HEK293T (cell line): Measurements from ENCODE around the gene COA8.

Source experiments
- ARNT ChIP-seq: fragments of 450-650 bp; IDR thresholded peaks from 2 replicates; pipeline ENCODE4 v1.6.1; 2017; ENCODE audit warnings: mild to moderate bottlenecking
- BHLHE40 ChIP-seq: fragments of 450-650 bp; IDR thresholded peaks from 2 replicates; pipeline ENCODE4 v1.6.1; 2016; ENCODE audit warnings: mild to moderate bottlenecking, moderate library complexity, borderline replicate concordance
- CTBP1 ChIP-seq: fragments of 450-650 bp; IDR thresholded peaks from 2 replicates; pipeline ENCODE4 v1.6.1; 2016; ENCODE audit warnings: borderline replicate concordance
- ELF4 ChIP-seq: fragments of 450-650 bp; IDR thresholded peaks from 2 replicates; pipeline ENCODE4 v1.6.1; 2017; ENCODE audit warnings: antibody characterized with exemption
- FOXA1 ChIP-seq: fragments of 450-650 bp; IDR thresholded peaks from 2 replicates; pipeline ENCODE4 v1.6.1; 2016; ENCODE audit warnings: mild to moderate bottlenecking
- FOXK2 ChIP-seq: fragments of 450-650 bp; IDR thresholded peaks from 2 replicates; pipeline ENCODE4 v1.6.1; 2016; ENCODE audit warnings: mild to moderate bottlenecking
- FOXM1 ChIP-seq: fragments of 450-650 bp; IDR thresholded peaks from 2 replicates; pipeline ENCODE4 v1.6.1; 2017; ENCODE audit warnings: mild to moderate bottlenecking, borderline replicate concordance
- HDGF ChIP-seq: fragments of 450-650 bp; IDR thresholded peaks from 2 replicates; pipeline ENCODE4 v1.6.1; 2017; ENCODE audit warnings: antibody characterized with exemption, borderline replicate concordance
- L3MBTL2 ChIP-seq: fragments of 450-650 bp; conservative IDR thresholded peaks from 2 replicates; pipeline ENCODE4 v1.6.1; 2016; ENCODE audit warnings: mild to moderate bottlenecking
- SP1 ChIP-seq: fragments of 450-650 bp; IDR thresholded peaks from 2 replicates; pipeline ENCODE4 v1.6.1; 2017
- SUZ12 ChIP-seq: fragments of 450-650 bp; IDR thresholded peaks from 2 replicates; pipeline ENCODE4 v1.6.1; 2016; ENCODE audit warnings: mild to moderate bottlenecking
- TARDBP ChIP-seq: fragments of 450-650 bp; IDR thresholded peaks from 2 replicates; pipeline ENCODE4 v1.6.1; 2016
- ZNF384 ChIP-seq: fragments of 450-650 bp; IDR thresholded peaks from 2 replicates; pipeline ENCODE4 v1.6.1; 2016
- TF ChIP-seq, protein P1 (sequence below): fragments of 450-650 bp; IDR thresholded peaks from 2 replicates; pipeline ENCODE4 v1.6.1; 2016

DNA sequence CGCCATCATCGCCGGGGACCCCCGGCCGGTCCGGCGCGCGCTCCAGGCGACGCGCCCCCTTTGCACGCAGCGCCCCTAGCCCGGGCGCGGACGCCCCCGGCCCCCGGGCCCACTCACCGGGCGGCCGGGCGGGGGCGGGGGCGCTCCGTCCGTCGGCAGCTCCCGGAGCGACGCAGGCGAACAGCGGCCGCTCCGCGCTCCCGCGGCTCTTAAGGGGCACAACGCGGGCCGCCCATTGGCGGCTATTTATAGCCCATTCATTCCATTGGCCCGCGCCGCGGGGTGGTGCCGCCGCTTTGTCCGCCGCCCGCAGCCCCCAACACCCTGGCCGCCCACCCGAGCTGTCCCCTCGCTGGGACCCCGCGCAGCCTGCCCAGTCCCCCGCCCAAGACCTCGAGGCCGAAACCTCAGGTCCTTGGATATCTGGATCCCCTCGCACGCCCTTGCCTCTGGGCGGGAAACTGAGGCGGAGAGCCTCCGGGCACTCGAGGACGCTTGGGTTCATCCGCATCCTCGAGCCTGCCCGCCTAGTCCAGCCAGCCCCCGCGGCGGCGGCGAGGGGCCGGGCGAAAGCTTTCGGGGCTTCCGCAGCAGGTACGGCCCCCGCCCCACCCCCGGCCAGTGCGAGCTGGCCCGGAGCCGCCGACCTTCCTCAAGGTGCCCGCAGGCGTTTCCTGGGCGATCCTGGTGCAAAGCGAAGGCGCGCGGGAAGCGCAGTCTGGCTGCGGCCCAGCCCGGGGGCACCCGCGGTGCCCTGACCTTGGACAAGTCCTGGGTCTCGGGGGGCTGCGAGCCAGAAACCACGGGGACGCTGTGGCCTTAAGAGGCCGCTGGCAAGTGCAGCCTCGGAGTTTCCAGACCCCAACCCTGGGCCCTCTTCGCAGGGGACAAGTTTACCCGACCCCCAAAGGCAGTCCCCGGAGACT lies 39.8 kb upstream of the COA8 start, which contains the start of gene CKB:
- no peak for TF ChIP-seq BHLHE40
- no peak for TF ChIP-seq SUZ12
- TF ChIP-seq FOXM1 = peak; percentile 78; the same call in 1 of the 2 replicates
- no peak for TF ChIP-seq ZNF384
- TF ChIP-seq SP1 = no peak
- TF ChIP-seq, protein P1, sequence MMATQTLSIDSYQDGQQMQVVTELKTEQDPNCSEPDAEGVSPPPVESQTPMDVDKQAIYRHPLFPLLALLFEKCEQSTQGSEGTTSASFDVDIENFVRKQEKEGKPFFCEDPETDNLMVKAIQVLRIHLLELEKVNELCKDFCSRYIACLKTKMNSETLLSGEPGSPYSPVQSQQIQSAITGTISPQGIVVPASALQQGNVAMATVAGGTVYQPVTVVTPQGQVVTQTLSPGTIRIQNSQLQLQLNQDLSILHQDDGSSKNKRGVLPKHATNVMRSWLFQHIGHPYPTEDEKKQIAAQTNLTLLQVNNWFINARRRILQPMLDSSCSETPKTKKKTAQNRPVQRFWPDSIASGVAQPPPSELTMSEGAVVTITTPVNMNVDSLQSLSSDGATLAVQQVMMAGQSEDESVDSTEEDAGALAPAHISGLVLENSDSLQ = no peak
- TF ChIP-seq FOXK2 = no peak
- TF ChIP-seq HDGF = no peak
- TF ChIP-seq ARNT = peak; percentile 75; the same call in 1 of the 2 replicates
- peak; percentile 93 for TF ChIP-seq L3MBTL2
- TF ChIP-seq FOXA1 = no peak
- TF ChIP-seq ELF4 = no peak
- no peak for TF ChIP-seq CTBP1
- no peak for TF ChIP-seq TARDBP
